DND-41 (cell line): ENCODE data around the gene ASIC4.

Source experiments
- CTCF ChIP-seq: IDR thresholded peaks from 2 replicates; pipeline ENCODE4 v1.5.1; 2012; ENCODE audit warnings: borderline replicate concordance, low read length, moderate library complexity, mild to moderate bottlenecking; ENCODE audit not compliant: poor library complexity, severe bottlenecking; ENCODE audit errors: extremely low read depth
- EZH2 ChIP-seq: IDR thresholded peaks from 3 replicates; pipeline ENCODE4 v1.6.1; 2012; ENCODE audit warnings: borderline replicate concordance, low read depth, mild to moderate bottlenecking, moderate library complexity, low read length, inconsistent platforms; ENCODE audit not compliant: severe bottlenecking

DNA sequence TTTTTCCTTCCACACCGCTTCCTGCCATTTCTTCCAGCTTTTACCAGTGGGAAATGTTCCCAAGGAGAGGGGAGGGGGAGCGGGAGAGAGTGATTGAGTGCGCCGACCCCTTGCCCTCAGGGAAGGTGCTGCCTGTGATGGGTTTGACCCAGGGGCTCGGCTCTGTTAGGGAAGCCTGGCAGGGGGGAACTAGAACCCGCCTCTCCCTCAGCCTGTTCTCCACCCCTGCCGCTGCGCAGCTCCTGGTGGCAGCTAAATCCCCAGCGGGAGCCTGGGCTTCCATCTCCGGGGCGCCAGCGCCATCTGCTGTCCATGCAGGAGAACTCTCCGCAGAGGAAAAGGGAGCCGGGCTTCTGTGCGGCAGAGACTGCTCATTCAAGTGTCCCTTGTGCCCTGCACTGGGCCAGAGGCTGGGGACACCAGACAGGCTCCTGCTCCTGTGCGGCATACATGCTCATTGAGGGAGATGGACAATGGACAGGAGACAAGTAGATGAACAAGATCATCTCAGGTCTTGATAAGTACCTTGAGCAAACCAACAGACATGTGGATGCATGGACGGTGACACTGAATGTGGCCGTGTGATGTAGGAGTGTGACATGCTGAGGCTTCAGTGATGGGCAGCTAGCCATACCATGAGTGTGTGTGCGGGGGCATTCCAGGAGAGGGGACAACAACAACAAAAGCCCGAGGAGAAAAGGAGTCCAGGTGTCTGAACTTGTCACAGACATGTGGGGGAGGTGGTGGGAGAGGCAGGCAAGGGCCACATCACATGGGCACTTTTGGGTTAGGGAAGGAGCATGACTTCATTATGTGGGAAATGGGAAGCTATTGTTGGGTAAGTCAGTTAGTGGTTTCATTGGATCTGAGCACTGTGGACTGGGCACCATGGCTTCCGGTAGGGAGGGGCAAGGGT, 16.0 kb downstream of the ASIC4 start:
- TF ChIP-seq CTCF (peak; percentile 94), EZH2 (no peak)
